Endothelial cell of umbilical vein (primary cell): Measurements from ENCODE around the gene LARGE1. TPM values are rescaled to one million over a fixed set of nuclear protein-coding genes. Genes with fewer than 3 reads are reported as not detected.

Experiments used
- BruUV-seq: library from RNA; stranded (reverse); fragments of 400-500 nt; replicated peaks from 2 replicates; lab custom pipeline; 2021; lab: Mats Ljungman, UMichigan
- CTCF ChIA-PET: fragments of 300-600, 350-600 bp; sonication (Branson Sonifier 250); formaldehyde crosslinking; loops from one replicate; lab custom pipeline; 2021; ENCODE audit warnings: antibody characterized with exemption, inconsistent platforms; lab: Charles Lee
- POLR2A ChIA-PET: fragments of 300-600, 350-600 bp; sonication (Branson Sonifier 250); formaldehyde crosslinking; loops from one replicate; lab custom pipeline; 2021; ENCODE audit warnings: antibody characterized with exemption, inconsistent platforms; lab: Charles Lee
- DNase-seq: peaks from one replicate; pipeline ENCODE4 v3.0.0-alpha.2; 2011; ENCODE audit warnings: low read depth, low spot score
- FAIRE-seq: peaks from 2 replicates; lab custom pipeline; 2011; peaks lifted over from hg19 to GRCh38; lab: Jason Lieb, UNC
- H2AFZ ChIP-seq: 2 replicates; pipeline ENCODE4 v1.6.0; 2012; ENCODE audit warnings: low read depth, low read length, control low read depth, inconsistent platforms
- H3K27ac ChIP-seq: 2 replicates; pipeline ENCODE4 v1.5.1; 2011; ENCODE audit warnings: low read depth, mild to moderate bottlenecking, control low read depth, low read length, moderate library complexity; ENCODE audit not compliant: insufficient read depth
- H3K27me3 ChIP-seq, 2 experiments: 2 replicates each; pipeline versions ENCODE4 v1.6.0 to v1.6.1; 2011; ENCODE audit warnings: low read length in 2 of 2, mixed read lengths in 1 of 2; ENCODE audit not compliant: control insufficient read depth in 2 of 2, insufficient read depth in 2 of 2
- H3K36me3 ChIP-seq, 2 experiments: 2 replicates in 1 of 2; 3 replicates in 1 of 2; pipeline ENCODE4 v1.5.1; 2011; ENCODE audit warnings: low read length in 2 of 2, mild to moderate bottlenecking in 1 of 2, moderate library complexity in 1 of 2; ENCODE audit not compliant: control insufficient read depth in 2 of 2, insufficient read depth in 2 of 2; ENCODE audit errors: extremely low read depth in 1 of 2
- H3K4me1 ChIP-seq: 3 replicates; pipeline ENCODE4 v1.5.1; 2011; ENCODE audit warnings: mild to moderate bottlenecking, low read length; ENCODE audit not compliant: control insufficient read depth, insufficient read depth; ENCODE audit errors: extremely low read depth
- H3K4me2 ChIP-seq: 2 replicates; pipeline ENCODE4 v1.6.1; 2011; ENCODE audit warnings: low read length, control low read depth, mixed read lengths; ENCODE audit not compliant: insufficient read depth
- H3K4me3 ChIP-seq, 3 experiments: fragments of 200-600 bp in 1 of 3; sonication (generic), shearing (Covaris generic) in 1 of 3; replicated peaks in 1 of 3; 2 replicates each; pipeline ENCODE4 v1.5.1; 2011 to 2016; ENCODE audit warnings: control low read depth in 3 of 3, low read length in 3 of 3, mild to moderate bottlenecking in 2 of 3, inconsistent platforms in 1 of 3, low read depth in 1 of 3, moderate library complexity in 1 of 3; ENCODE audit not compliant: insufficient read depth in 1 of 3
- H3K79me2 ChIP-seq: 2 replicates; pipeline ENCODE4 v1.6.0; 2012; ENCODE audit warnings: low read length, inconsistent platforms; ENCODE audit not compliant: control insufficient read depth, insufficient read depth
- H3K9ac ChIP-seq: replicated peaks from 2 replicates; pipeline ENCODE3; 2011; ENCODE audit warnings: low read length, control low read depth; ENCODE audit not compliant: insufficient read depth; ENCODE audit errors: extremely low read depth
- H3K9me1 ChIP-seq: replicated peaks from 3 replicates; pipeline ENCODE4 v1.6.0; 2011; ENCODE audit warnings: mild to moderate bottlenecking, low read length; ENCODE audit not compliant: control insufficient read depth, insufficient read depth; ENCODE audit errors: extremely low read depth
- H3K9me3 ChIP-seq: replicated peaks from 2 replicates; pipeline ENCODE4 v1.5.1; 2012; ENCODE audit warnings: low read length, inconsistent platforms; ENCODE audit not compliant: control insufficient read depth, insufficient read depth
- H4K20me1 ChIP-seq: replicated peaks from 2 replicates; pipeline ENCODE3; 2011; ENCODE audit warnings: mild to moderate bottlenecking, low read length; ENCODE audit not compliant: control insufficient read depth, insufficient read depth; ENCODE audit errors: extremely low read depth
- CTCF ChIP-seq, 2 donors: IDR thresholded peaks; 1 replicate in 1 of 2; 2 replicates in 1 of 2; pipeline ENCODE4 v1.5.1; 2011; ENCODE audit warnings: low read length in 2 of 2, mild to moderate bottlenecking in 2 of 2, moderate library complexity in 2 of 2, control low read depth in 1 of 2, inconsistent platforms in 1 of 2, low read depth in 1 of 2; ENCODE audit not compliant: insufficient read depth in 1 of 2; ENCODE audit errors: extremely low read depth in 1 of 2
- EZH2 ChIP-seq: IDR thresholded peaks from 2 replicates; pipeline ENCODE4 v1.6.1; 2012; ENCODE audit warnings: borderline replicate concordance, low read depth, mild to moderate bottlenecking, moderate library complexity, low read length, inconsistent platforms; ENCODE audit not compliant: severe bottlenecking
- FOS ChIP-seq: IDR thresholded peaks from 2 replicates; pipeline ENCODE4 v1.6.1; 2011; ENCODE audit warnings: mild to moderate bottlenecking, low read length, moderate library complexity, borderline replicate concordance; ENCODE audit not compliant: insufficient read depth
- GATA2 ChIP-seq: IDR thresholded peaks from 2 replicates; pipeline ENCODE4 v1.7.0; 2011; ENCODE audit warnings: low read depth, mild to moderate bottlenecking, moderate library complexity, mixed read lengths, low read length; ENCODE audit not compliant: insufficient read length, insufficient read depth
- JUN ChIP-seq: IDR thresholded peaks from 2 replicates; pipeline ENCODE4 v1.6.1; 2011; ENCODE audit warnings: borderline replicate concordance, low read depth; ENCODE audit not compliant: insufficient read length, insufficient read depth
- MAX ChIP-seq: IDR thresholded peaks from 2 replicates; pipeline ENCODE4 v1.6.1; 2011; ENCODE audit not compliant: insufficient read depth, insufficient read length
- MYC ChIP-seq: IDR thresholded peaks from one replicate; pipeline ENCODE4 v1.6.1; 2011; ENCODE audit warnings: mild to moderate bottlenecking, low read depth, low read length
- POLR2A ChIP-seq: IDR thresholded peaks from 2 replicates; pipeline ENCODE4 v1.6.1; 2012; ENCODE audit warnings: low read depth, mild to moderate bottlenecking, control low read depth, low read length
- POLR2AphosphoS5 ChIP-seq: IDR thresholded peaks from 2 replicates; pipeline ENCODE4 v1.6.1; 2012; ENCODE audit warnings: low read depth, mild to moderate bottlenecking, control low read depth, low read length, moderate library complexity; ENCODE audit not compliant: insufficient read depth
- dilution Hi-C: fragments of 300-500 bp; cut with MboI; formaldehyde crosslinking; loops from one replicate; pipeline ENCODE4 v1.15.0; 2019; ENCODE audit warnings: low sequenced_read_pairs; ENCODE audit not compliant: extremely low pct_ligation_motif_present
- intact Hi-C: fragments of 100-400 bp; cut with micrococcal nuclease; formaldehyde crosslinking; loops from one replicate; pipeline ENCODE4 v1.10.0; 2022
- polyA plus RNA-seq, 4 experiments: library from polyadenylated mRNA; depleted of rRNA in 3 of 4; stranded (reverse) in 3 of 4; unstranded in 1 of 4; fragments of >200 nt; gene quantifications; 2 replicates each; pipeline versions ENCODE4 v1.2.1 to v1.2.3, GENCODE V29; 2011 to 2012; ENCODE audit warnings: missing spikeins in 1 of 4
- total RNA-seq: library from RNA; stranded (reverse); gene quantifications from 2 replicates; pipeline ENCODE4 v1.2.3, GENCODE V29; 2021

Gene LARGE1
- total and polyA plus RNA-seq, 2 donors (not counting 3 experiments of a cell fraction or from before 2014, with no cell fraction given), result 0.95 to 4.4 TPM

GRCh38 chr22:33515795-33516194 is 404.5 kb downstream of the LARGE1 start:
- Histone ChIP-seq H3K4me3 (no peak overlapping the region), H2AFZ (no peak overlapping the region), H3K36me3 (no peaks in the 10 kb centered on the region), H3K27me3 (no peaks in the 10 kb centered on the region), H4K20me1 (no peaks in the 10 kb centered on the region), H3K4me2 (no peak overlapping the region), H3K9ac (no peak overlapping the region), H3K27ac (no peak overlapping the region), H3K9me3 (no peaks in the 10 kb centered on the region), H3K9me1 (no peaks in the 10 kb centered on the region), H3K4me1 (no peaks in the 10 kb centered on the region), H3K79me2 (no peaks in the 10 kb centered on the region)
- no TSS peak for BruUV-seq
- no peak for DNase-seq
- intact Hi-C loops, result loop anchor here (5.0 kb wide), 1 partner anchor 1507 kb away; no protein-coding TSS in a partner anchor
- ChIA-PET POLR2A (no interaction called here), CTCF (no interaction called here)
- dilution Hi-C loops, result no loop called here
- no peak for FAIRE-seq
- TF ChIP-seq POLR2A (no peak), CTCF (IDR thresholded peaks at IDR 0.05; ENCODE audit: extremely low read depth in 1 of 2, insufficient read depth in 1 of 2, low read depth in 1 of 2, low read length in 2 of 2) (no peak), POLR2AphosphoS5 (no peak), EZH2 (no peak), MYC (no peak), GATA2 (no peak), FOS (no peak), MAX (no peak), JUN (no peak)
